HG02798 (cell line): Measurements from ENCODE around the gene HMCN1.
A peak's percentile ranks its signal among the peaks of the same experiment; 100 is the strongest.
"Not testable (repeated sequence)": the region's sequence is repeated elsewhere in the genome, so short reads cannot be mapped to it uniquely, and the experiment has no call there.

Experiments
- ATAC-seq: cut with Tn5 transposase; IDR thresholded peaks from one replicate; pipeline ENCODE4 v1.9.1; 2021; ENCODE audit warnings: mild to moderate bottlenecking; ENCODE audit not compliant: unreplicated experiment, poor library complexity

HMCN1 gene

GRCh38 chr1:186178426-186179043, 444.3 kb downstream of the HMCN1 start:
- ATAC-seq: no peak

- no peak for ATAC-seq
Measured at GRCh38 chr1:186179231-186179630, 445.0 kb downstream of the HMCN1 start.

GRCh38 chr1:186183219-186183618, 449.0 kb downstream of the HMCN1 start:
- peak; percentile 65 for ATAC-seq

- peak; percentile 69 for ATAC-seq
Measured at GRCh38 chr1:186183970-186184628, 449.9 kb downstream of the HMCN1 start.

- ATAC-seq: not testable (repeated sequence)
Measured at GRCh38 chr1:186186251-186186650, 452.1 kb downstream of the HMCN1 start.

GRCh38 chr1:186187601-186188000, 453.4 kb downstream of the HMCN1 start:
- ATAC-seq: peak; percentile 55

- ATAC-seq: peak; percentile 12
Measured at GRCh38 chr1:186188004-186188539, 453.9 kb downstream of the HMCN1 start.

- ATAC-seq: no peak
Measured at GRCh38 chr1:186188736-186189135, 454.5 kb downstream of the HMCN1 start.

GRCh38 chr1:186189156-186189555, 455.0 kb downstream of the HMCN1 start:
- ATAC-seq: no peak

- no peak for ATAC-seq
Measured at GRCh38 chr1:186191511-186191910, 457.3 kb downstream of the HMCN1 start.

GRCh38 chr1:186193224-186193623, 459.0 kb downstream of the HMCN1 start:
- no peak for ATAC-seq

GRCh38 chr1:186194107-186194756, 460.0 kb downstream of the HMCN1 start:
- peak; percentile 94 for ATAC-seq

- no peak for ATAC-seq
Measured at GRCh38 chr1:186195377-186195931, 461.3 kb downstream of the HMCN1 start.

- no peak for ATAC-seq
Measured at GRCh38 chr1:186202271-186202764, 468.1 kb downstream of the HMCN1 start.

- ATAC-seq: no peak
Measured at GRCh38 chr1:186202776-186203175, 468.6 kb downstream of the HMCN1 start.

- no peak for ATAC-seq
Measured at GRCh38 chr1:186206048-186206570, 471.9 kb downstream of the HMCN1 start.

- no peak for ATAC-seq
Measured at GRCh38 chr1:186207391-186208085, 473.3 kb downstream of the HMCN1 start.

- ATAC-seq: no peak
Measured at GRCh38 chr1:186208405-186209129, 474.4 kb downstream of the HMCN1 start.

GRCh38 chr1:186210258-186210657, 476.1 kb downstream of the HMCN1 start:
- ATAC-seq: no peak
